ENCODE results near the gene GOLGA5.
A peak's percentile ranks its signal among the peaks of the same experiment; 100 is the strongest.

GOLGA5 gene

GRCh38 chr14:92780444-92781232 is 13.5 kb upstream of the GOLGA5 start:
- H3K4me3 ChIP-seq (ENCODE audit: low read depth, low read length) = no peak overlapping the region
- TF ChIP-seq CTCF (IDR thresholded peaks at IDR 0.05; ENCODE audit: low read depth, low read length, missing control alignments) = no peak
- no peak for DNase-seq (ENCODE audit: low read depth)
- in situ Hi-C loops (cut with HindIII; ENCODE audit: low sequenced_read_pairs) = no loop called here

- no peak for DNase-seq (ENCODE audit: low read depth)
- H3K4me3 ChIP-seq (ENCODE audit: low read depth, low read length) = no peak overlapping the region
- in situ Hi-C loops (cut with HindIII; ENCODE audit: low sequenced_read_pairs) = no loop called here
- TF ChIP-seq CTCF (IDR thresholded peaks at IDR 0.05; ENCODE audit: low read depth, low read length, missing control alignments) = no peak
Measured at GRCh38 chr14:92781350-92781749, 12.8 kb upstream of the GOLGA5 start.

- in situ Hi-C loops (cut with HindIII; ENCODE audit: low sequenced_read_pairs) = no loop called here
- peak; percentile 48 for DNase-seq (ENCODE audit: low read depth)
- no peak overlapping the region for H3K4me3 ChIP-seq (ENCODE audit: low read depth, low read length)
- peak; percentile 49 for TF ChIP-seq CTCF (IDR thresholded peaks at IDR 0.05; ENCODE audit: low read depth, low read length, missing control alignments)
Measured at GRCh38 chr14:92783813-92784431, 10.2 kb upstream of the GOLGA5 start.

GRCh38 chr14:92785667-92786426 is 8.3 kb upstream of the GOLGA5 start:
- H3K4me3 ChIP-seq (ENCODE audit: low read depth, low read length) = no peak overlapping the region
- in situ Hi-C loops (cut with HindIII; ENCODE audit: low sequenced_read_pairs) = no loop called here
- TF ChIP-seq CTCF (IDR thresholded peaks at IDR 0.05; ENCODE audit: low read depth, low read length, missing control alignments) = peak; percentile 23
- peak; percentile 44 for DNase-seq (ENCODE audit: low read depth)

- in situ Hi-C loops (cut with HindIII; ENCODE audit: low sequenced_read_pairs) = no loop called here
- H3K4me3 ChIP-seq (ENCODE audit: low read depth, low read length) = no peak overlapping the region
- no peak for TF ChIP-seq CTCF (IDR thresholded peaks at IDR 0.05; ENCODE audit: low read depth, low read length, missing control alignments)
- DNase-seq (ENCODE audit: low read depth) = no peak
Measured at GRCh38 chr14:92786427-92786756, 7.7 kb upstream of the GOLGA5 start.

GRCh38 chr14:92787554-92787953 is 6.6 kb upstream of the GOLGA5 start:
- in situ Hi-C loops (cut with HindIII; ENCODE audit: low sequenced_read_pairs) = no loop called here
- TF ChIP-seq CTCF (IDR thresholded peaks at IDR 0.05; ENCODE audit: low read depth, low read length, missing control alignments) = no peak
- no peak for DNase-seq (ENCODE audit: low read depth)
- no peak overlapping the region for H3K4me3 ChIP-seq (ENCODE audit: low read depth, low read length)

Measured in astrocyte of the cerebellum (primary cell).